WTC11 (cell line): ENCODE results near the gene FABP3. TPM values are rescaled to one million over a fixed set of nuclear protein-coding genes. Genes with fewer than 3 reads are reported as not detected.

ENCODE experiments used
- ATAC-seq: fragments of 200-7000 bp; cut with Tn5 transposase; 2 replicates; pipeline ENCODE4 v1.10.0; 2021; ENCODE audit warnings: mild to moderate bottlenecking, moderate library complexity
- CTCF ChIA-PET: fragments of 300-600 bp; sonication (Branson Sonifier 250); formaldehyde crosslinking; loops from one replicate; lab custom pipeline; 2021; ENCODE audit warnings: antibody characterized with exemption; lab: Charles Lee
- POLR2A ChIA-PET: fragments of 350-600 bp; sonication (Branson Sonifier 250); formaldehyde crosslinking; loops from one replicate; lab custom pipeline; 2021; ENCODE audit warnings: antibody characterized with exemption; lab: Charles Lee
- DNase-seq: peaks from one replicate; pipeline ENCODE4 v3.0.0; 2021; ENCODE audit warnings: low spot score
- H3K27ac Mint-ChIP-seq: 2 replicates; pipeline ENCODE4 v1.8.0; 2021; ENCODE audit warnings: mixed read lengths
- H3K27me3 Mint-ChIP-seq: 2 replicates; pipeline ENCODE4 v1.8.0; 2021; ENCODE audit warnings: low read depth, mild to moderate bottlenecking, moderate library complexity, mixed read lengths
- H3K36me3 Mint-ChIP-seq: 2 replicates; pipeline ENCODE4 v1.8.0; 2021; ENCODE audit warnings: mixed read lengths
- H3K4me1 Mint-ChIP-seq: 2 replicates; pipeline ENCODE4 v1.8.0; 2022; ENCODE audit warnings: mixed read lengths
- H3K4me3 Mint-ChIP-seq: 2 replicates; pipeline ENCODE4 v1.8.0; 2021; ENCODE audit warnings: mild to moderate bottlenecking, moderate library complexity, mixed read lengths
- H3K9me3 Mint-ChIP-seq: 2 replicates; pipeline ENCODE4 v1.8.0; 2021; ENCODE audit warnings: mixed read lengths
- AFF4 ChIP-seq: sonication (generic); formaldehyde crosslinking; IDR thresholded peaks from 2 replicates; pipeline ENCODE4 v1.8.1; 2023; ENCODE audit warnings: mild to moderate bottlenecking, missing genetic modification reagents, borderline replicate concordance
- AR ChIP-seq: fragments of 250-450 bp; sonication (Bioruptor Pico); IDR thresholded peaks from 2 replicates; pipeline ENCODE4 v1.9.0; 2021; ENCODE audit warnings: mild to moderate bottlenecking
- CBFB ChIP-seq: sonication (generic); formaldehyde crosslinking; IDR thresholded peaks from 2 replicates; pipeline ENCODE4 v1.8.1; 2022; ENCODE audit warnings: mild to moderate bottlenecking, low read depth, missing genetic modification reagents
- CDX4 ChIP-seq: fragments of 250-450 bp; sonication (Bioruptor Pico); IDR thresholded peaks from 2 replicates; pipeline ENCODE4 v1.9.0; 2021; ENCODE audit warnings: moderate library complexity, mild to moderate bottlenecking, inconsistent platforms, borderline replicate concordance
- CREM ChIP-seq: sonication (generic); formaldehyde crosslinking; IDR thresholded peaks from 2 replicates; pipeline ENCODE4 v1.8.1; 2022; ENCODE audit warnings: mild to moderate bottlenecking, missing genetic modification reagents, moderate library complexity
- CTCF ChIP-seq: fragments of 200-600 bp; IDR thresholded peaks from 2 replicates; pipeline ENCODE4 v1.8.0; 2022; ENCODE audit warnings: antibody characterized with exemption
- E2F4 ChIP-seq: sonication (generic); formaldehyde crosslinking; IDR thresholded peaks from 2 replicates; pipeline ENCODE4 v1.8.1; 2022; ENCODE audit warnings: low read depth, mild to moderate bottlenecking, moderate library complexity, missing genetic modification reagents, borderline replicate concordance
- FOXK1 ChIP-seq: sonication (generic); formaldehyde crosslinking; IDR thresholded peaks from 2 replicates; pipeline ENCODE4 v1.8.0; 2022; ENCODE audit warnings: mild to moderate bottlenecking, moderate library complexity, missing genetic modification reagents
- FOXP1 ChIP-seq: sonication (generic); formaldehyde crosslinking; IDR thresholded peaks from 2 replicates; pipeline ENCODE4 v1.8.0; 2022; ENCODE audit warnings: missing genetic modification reagents, mild to moderate bottlenecking, moderate library complexity, borderline replicate concordance
- JUN ChIP-seq: sonication (generic); formaldehyde crosslinking; IDR thresholded peaks from 2 replicates; pipeline ENCODE4 v1.8.0; 2023; ENCODE audit warnings: mild to moderate bottlenecking, missing genetic modification reagents
- MAX ChIP-seq: sonication (generic); formaldehyde crosslinking; IDR thresholded peaks from 2 replicates; pipeline ENCODE4 v1.8.0; 2022; ENCODE audit warnings: mild to moderate bottlenecking, missing genetic modification reagents
- MYBL2 ChIP-seq: sonication (generic); formaldehyde crosslinking; IDR thresholded peaks from 2 replicates; pipeline ENCODE4 v1.8.1; 2023; ENCODE audit warnings: mild to moderate bottlenecking, moderate library complexity, missing genetic modification reagents
- PREB ChIP-seq: sonication (generic); formaldehyde crosslinking; IDR thresholded peaks from 2 replicates; pipeline ENCODE4 v1.8.1; 2022; ENCODE audit warnings: mild to moderate bottlenecking, missing genetic modification reagents, moderate library complexity, borderline replicate concordance
- TEAD1 ChIP-seq: sonication (generic); formaldehyde crosslinking; IDR thresholded peaks from 2 replicates; pipeline ENCODE4 v1.8.0; 2022; ENCODE audit warnings: mild to moderate bottlenecking, missing genetic modification reagents
- TEAD4 ChIP-seq: sonication (generic); formaldehyde crosslinking; IDR thresholded peaks from 2 replicates; pipeline ENCODE4 v1.8.0; 2022; ENCODE audit warnings: mild to moderate bottlenecking, missing genetic modification reagents
- ZNF219 ChIP-seq: sonication (generic); formaldehyde crosslinking; IDR thresholded peaks from 2 replicates; pipeline ENCODE4 v1.8.0; 2023; ENCODE audit warnings: missing genetic modification reagents, mild to moderate bottlenecking, borderline replicate concordance
- ZNF281 ChIP-seq: sonication (generic); formaldehyde crosslinking; IDR thresholded peaks from 2 replicates; pipeline ENCODE4 v1.8.0; 2023; ENCODE audit warnings: mild to moderate bottlenecking, missing genetic modification reagents
- ZNF416 ChIP-seq: fragments of 250-450 bp; sonication (Bioruptor Pico); IDR thresholded peaks from 2 replicates; pipeline ENCODE4 v1.9.0; 2021; ENCODE audit warnings: mild to moderate bottlenecking, inconsistent platforms
- ZSCAN18 ChIP-seq: fragments of 250-450 bp; sonication (Bioruptor Pico); IDR thresholded peaks from 2 replicates; pipeline ENCODE4 v2.1.2; 2022; ENCODE audit warnings: mild to moderate bottlenecking, moderate library complexity
- total RNA-seq: library from RNA; stranded (reverse); gene quantifications from 3 replicates; pipeline ENCODE4 v1.2.3, GENCODE V29; 2021

The FABP3 gene
- total RNA-seq, 1 experiment from 2014 or later, result 25.0 TPM

GRCh38 chr1:31401241-31401640 is 28.4 kb upstream of the FABP3 start (continued):
- TF ChIP-seq ZSCAN18 (CRISPR knock-in tag) (no peak), PREB (CRISPR knock-in tag) (no peak)

- H3K4me1 Mint-ChIP-seq, result peaks cover 9% of the 10 kb centered on the region
- H3K27me3 Mint-ChIP-seq, result peaks cover 5% of the 10 kb centered on the region
- H3K27ac Mint-ChIP-seq, result no peak overlapping the region
- H3K9me3 Mint-ChIP-seq, result peaks cover 7% of the 10 kb centered on the region
- POLR2A ChIA-PET, result no interaction called here
- no peak for DNase-seq
- CTCF ChIA-PET, result interaction anchor here (2.8 kb wide), 2 partner anchors 21 to 149 kb away, joined by 7 to 9 read pairs; no protein-coding TSS in a partner anchor
- no peak for ATAC-seq
- no peak overlapping the region for H3K4me3 Mint-ChIP-seq
- no peaks in the 10 kb centered on the region for H3K36me3 Mint-ChIP-seq
- no peak for TF ChIP-seq AR (CRISPR knock-in tag)
- no peak for TF ChIP-seq TEAD1 (CRISPR knock-in tag)
- no peak for TF ChIP-seq CTCF
- TF ChIP-seq CBFB (CRISPR knock-in tag), result no peak
- TF ChIP-seq JUN (CRISPR knock-in tag), result no peak
- TF ChIP-seq ZNF219 (CRISPR knock-in tag), result no peak
- no peak for TF ChIP-seq TEAD4 (CRISPR knock-in tag)
- no peak for TF ChIP-seq CDX4 (CRISPR knock-in tag)
- no peak for TF ChIP-seq CREM (CRISPR knock-in tag)
- TF ChIP-seq AFF4 (CRISPR knock-in tag), result no peak
- TF ChIP-seq MAX (CRISPR knock-in tag), result no peak
- TF ChIP-seq E2F4 (CRISPR knock-in tag), result no peak
- TF ChIP-seq FOXK1 (CRISPR knock-in tag), result no peak
- no peak for TF ChIP-seq MYBL2 (CRISPR knock-in tag)
- TF ChIP-seq ZNF416 (CRISPR knock-in tag), result no peak
- no peak for TF ChIP-seq FOXP1 (CRISPR knock-in tag)
- TF ChIP-seq ZNF281 (CRISPR knock-in tag), result no peak
Measured at GRCh38 chr1:31400393-31400792, 27.5 kb upstream of the FABP3 start.
